Activated CD8-positive, alpha-beta T cell treated with anti-CD3 and anti-CD28 coated beads for 36 hours (primary cell): ENCODE measurements around the gene MISP3. TPM values are rescaled to one million over a fixed set of nuclear protein-coding genes. Genes with fewer than 3 reads are reported as not detected.
A peak's percentile ranks its signal among the peaks of the same experiment; 100 is the strongest.

Experiments
- ATAC-seq: fragments of 200-7000 bp; cut with Tn5 transposase; one replicate; pipeline ENCODE4 v1.10.0; 2021; ENCODE audit warnings: mild to moderate bottlenecking, moderate library complexity
- CTCF ChIA-PET: fragments of 350-600 bp; sonication (Branson Sonifier 250); formaldehyde crosslinking; loops from one replicate; lab custom pipeline; 2021; ENCODE audit warnings: antibody characterized with exemption; lab: Charles Lee
- POLR2A ChIA-PET: fragments of 350-600 bp; sonication (Branson Sonifier 250); formaldehyde crosslinking; loops from one replicate; lab custom pipeline; 2021; ENCODE audit warnings: antibody characterized with exemption; lab: Charles Lee
- DNase-seq: peaks from one replicate; pipeline ENCODE4 v3.0.0-alpha.2; 2020
- H3K27ac Mint-ChIP-seq: one replicate; pipeline ENCODE4 v1.8.0; 2021; ENCODE audit warnings: mild to moderate bottlenecking, mixed read lengths
- H3K27me3 Mint-ChIP-seq: one replicate; pipeline ENCODE4 v1.8.0; 2021; ENCODE audit warnings: mixed read lengths
- H3K36me3 Mint-ChIP-seq: one replicate; pipeline ENCODE4 v1.8.0; 2021; ENCODE audit warnings: low read depth, mixed read lengths
- H3K4me1 Mint-ChIP-seq: one replicate; pipeline ENCODE4 v1.8.0; 2021; ENCODE audit warnings: low read depth, mixed read lengths
- H3K4me3 Mint-ChIP-seq: one replicate; pipeline ENCODE4 v1.8.0; 2021; ENCODE audit warnings: mild to moderate bottlenecking, moderate library complexity, mixed read lengths
- H3K9me3 Mint-ChIP-seq: one replicate; pipeline ENCODE4 v1.8.0; 2021; ENCODE audit warnings: mixed read lengths
- intact Hi-C: fragments of 100-400 bp; cut with micrococcal nuclease; formaldehyde crosslinking; loops from one replicate; pipeline ENCODE4 v1.10.0; 2022
- total RNA-seq, 2 experiments: library from RNA; stranded (reverse); gene quantifications; one replicate each; pipeline ENCODE4 v1.2.3, GENCODE V29; 2021
- TF ChIP-seq, protein P1 (sequence below): fragments of 200-600 bp; IDR thresholded peaks from one replicate; pipeline ENCODE4 v1.8.0; 2022; ENCODE audit warnings: antibody characterized with exemption, mild to moderate bottlenecking

The MISP3 gene
- total RNA-seq, 2 experiments from 2014 or later: 1.4 to 1.5 TPM

DNA sequence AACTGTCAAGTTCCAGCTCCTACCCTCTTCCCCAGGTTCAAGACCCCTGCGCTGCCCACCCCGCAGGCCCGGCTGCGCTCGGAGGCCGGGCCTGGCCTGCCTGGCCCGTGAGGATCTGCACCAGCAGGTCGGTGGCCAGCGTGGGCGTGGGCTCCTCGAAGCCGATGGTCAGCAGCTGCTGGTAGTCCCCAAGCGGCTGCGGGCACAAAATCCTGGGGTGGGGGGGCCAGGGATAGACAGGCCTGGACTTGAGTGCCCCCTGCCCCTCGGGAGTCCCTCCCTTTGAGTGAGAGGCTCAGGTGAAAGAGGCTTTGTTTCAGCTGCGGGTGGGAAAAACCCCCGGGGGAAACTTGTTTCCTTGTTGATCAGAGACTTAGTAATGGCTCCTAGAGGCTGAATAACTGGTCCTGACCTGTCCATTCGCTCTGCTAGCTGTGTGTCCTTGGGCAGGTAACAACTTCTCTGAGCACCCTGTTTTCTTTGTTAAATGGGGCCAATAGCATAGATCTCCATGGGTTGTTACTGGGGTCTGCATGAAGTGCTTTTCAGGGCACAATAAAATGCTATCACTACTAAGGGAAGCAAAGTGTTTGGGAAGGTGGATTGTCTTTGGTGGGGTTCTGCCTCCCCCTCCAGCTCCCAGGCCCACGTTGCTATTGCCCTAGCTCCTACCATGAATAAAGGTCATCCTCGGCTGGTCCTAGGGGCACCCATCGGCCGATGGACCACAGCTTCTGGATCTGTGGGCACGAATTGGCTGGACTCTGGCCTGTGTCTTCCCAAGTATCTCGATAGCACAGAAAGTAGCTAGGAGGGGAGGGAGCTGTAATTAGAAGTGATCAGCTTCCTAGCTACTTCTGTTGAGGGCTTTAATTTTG lies 9.4 kb downstream of the MISP3 start:
- ChIA-PET POLR2A (interaction anchor here (0.8 to 1.8 kb wide), 6 partner anchors 10 to 83 kb away, joined by 3 to 7 read pairs (median 4); partner anchors contain the start of genes ASF1B and PRKACA), CTCF (interaction anchor here (1.0 to 4.4 kb wide), 6 partner anchors 9 to 266 kb away, joined by 3 to 30 read pairs (median 7); partner anchors contain the start of genes ASF1B and MISP3)
- no peaks in the 10 kb centered on the region for H3K27me3 Mint-ChIP-seq
- TF ChIP-seq, protein P1, sequence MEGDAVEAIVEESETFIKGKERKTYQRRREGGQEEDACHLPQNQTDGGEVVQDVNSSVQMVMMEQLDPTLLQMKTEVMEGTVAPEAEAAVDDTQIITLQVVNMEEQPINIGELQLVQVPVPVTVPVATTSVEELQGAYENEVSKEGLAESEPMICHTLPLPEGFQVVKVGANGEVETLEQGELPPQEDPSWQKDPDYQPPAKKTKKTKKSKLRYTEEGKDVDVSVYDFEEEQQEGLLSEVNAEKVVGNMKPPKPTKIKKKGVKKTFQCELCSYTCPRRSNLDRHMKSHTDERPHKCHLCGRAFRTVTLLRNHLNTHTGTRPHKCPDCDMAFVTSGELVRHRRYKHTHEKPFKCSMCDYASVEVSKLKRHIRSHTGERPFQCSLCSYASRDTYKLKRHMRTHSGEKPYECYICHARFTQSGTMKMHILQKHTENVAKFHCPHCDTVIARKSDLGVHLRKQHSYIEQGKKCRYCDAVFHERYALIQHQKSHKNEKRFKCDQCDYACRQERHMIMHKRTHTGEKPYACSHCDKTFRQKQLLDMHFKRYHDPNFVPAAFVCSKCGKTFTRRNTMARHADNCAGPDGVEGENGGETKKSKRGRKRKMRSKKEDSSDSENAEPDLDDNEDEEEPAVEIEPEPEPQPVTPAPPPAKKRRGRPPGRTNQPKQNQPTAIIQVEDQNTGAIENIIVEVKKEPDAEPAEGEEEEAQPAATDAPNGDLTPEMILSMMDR: no peak
- intact Hi-C loops: no loop called here
- H3K27ac Mint-ChIP-seq: peak overlapping the region; percentile 93
- ATAC-seq: no peak
- H3K9me3 Mint-ChIP-seq: no peaks in the 10 kb centered on the region
- H3K4me3 Mint-ChIP-seq: peak overlapping the region; percentile 96
- peaks cover 4% of the 10 kb centered on the region for H3K36me3 Mint-ChIP-seq
- DNase-seq: peak; percentile 68
- peaks cover 12% of the 10 kb centered on the region for H3K4me1 Mint-ChIP-seq

DNA sequence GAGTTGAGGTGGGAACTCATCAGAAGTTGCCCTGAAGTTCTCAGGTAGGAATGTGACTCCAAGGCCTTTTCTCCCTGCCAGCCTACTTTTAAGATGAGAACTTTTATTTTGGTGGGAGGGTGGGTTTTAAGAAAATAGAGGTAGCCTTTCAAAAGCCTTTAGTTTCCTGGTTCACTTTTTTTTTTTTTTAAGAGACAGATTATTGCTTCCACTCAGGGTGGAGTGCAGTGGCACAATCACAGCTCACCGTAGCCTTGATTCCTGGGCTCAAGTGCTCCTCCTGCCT lies 10.0 kb downstream of the MISP3 start:
- H3K27me3 Mint-ChIP-seq: no peaks in the 10 kb centered on the region

DNA sequence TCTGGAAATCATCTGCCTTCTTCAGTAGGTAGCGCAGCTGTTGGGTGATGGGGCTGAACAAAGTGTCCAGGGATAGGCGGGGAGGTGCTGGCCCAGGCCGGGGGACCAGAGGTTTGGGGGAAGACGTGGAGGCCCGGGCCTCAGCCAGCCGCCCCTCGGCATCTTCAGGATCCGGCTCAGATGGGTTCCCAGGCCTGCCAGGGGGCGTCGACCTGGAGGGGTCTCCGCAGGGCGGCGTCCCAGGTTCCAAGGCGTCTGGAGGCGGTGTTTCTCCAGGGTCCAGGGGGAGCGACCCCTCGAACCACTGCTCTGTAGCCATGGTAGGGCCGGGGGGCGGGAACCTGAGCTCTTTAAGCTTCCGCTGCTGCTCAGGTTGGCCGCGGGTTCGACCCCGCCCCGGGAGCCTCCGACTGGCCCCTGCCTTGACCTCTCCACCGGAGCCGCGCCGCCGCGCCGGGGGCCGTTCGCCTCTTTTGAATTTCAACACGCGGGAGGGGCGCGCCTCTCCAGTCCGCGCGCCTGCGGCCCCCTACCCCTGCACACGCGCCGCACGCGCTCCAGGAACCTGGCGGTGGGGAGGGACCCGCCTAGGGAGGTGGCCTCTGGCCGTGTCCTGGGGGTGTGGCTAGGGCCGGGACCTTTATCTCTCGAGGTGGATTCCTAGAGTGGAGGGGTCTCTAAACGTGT lies 12.9 kb downstream of the MISP3 start, which contains the start of gene C19orf67:
C19orf67 (minus strand) TSS at position 475 of the 687 bp plus-strand sequence; CDS start at position 319, 156 bp downstream.
- POLR2A ChIA-PET: no interaction called here
- DNase-seq (no peak), ATAC-seq (no peak)
- Mint-ChIP-seq H3K27me3 (no peaks in the 10 kb centered on the region), H3K4me1 (peaks cover 13% of the 10 kb centered on the region), H3K36me3 (peaks cover 21% of the 10 kb centered on the region), H3K27ac (peak within 1 kb of the TSS; percentile 46), H3K4me3 (no peak within 1 kb of the TSS), H3K9me3 (no peaks in the 10 kb centered on the region)
- intact Hi-C loops: no loop called here
- CTCF ChIA-PET: interaction anchor here (0.5 to 1.7 kb wide), 2 partner anchors 50 to 51 kb away, joined by 3 to 7 read pairs; partner anchors contain the start of gene ASF1B
- TF ChIP-seq, protein P1: no peak

More for the DNA sequence above, 10.0 kb downstream of the MISP3 start:
- Mint-ChIP-seq H3K27ac (peak overlapping the region; percentile 70), H3K4me3 (peak overlapping the region; percentile 96), H3K4me1 (peaks cover 12% of the 10 kb centered on the region), H3K36me3 (peaks cover 7% of the 10 kb centered on the region), H3K9me3 (no peaks in the 10 kb centered on the region)
- TF ChIP-seq, protein P1: no peak
- intact Hi-C loops: no loop called here
- ATAC-seq (no peak), DNase-seq (no peak)
- POLR2A ChIA-PET: interaction anchor here (1.3 to 1.8 kb wide), 2 partner anchors 9 to 21 kb away, joined by 3 to 7 read pairs; no protein-coding TSS in a partner anchor
- CTCF ChIA-PET: interaction anchor here (1.3 to 4.4 kb wide), 4 partner anchors 10 to 266 kb away, joined by 3 to 30 read pairs (median 12); partner anchors contain the start of gene MISP3

DNA sequence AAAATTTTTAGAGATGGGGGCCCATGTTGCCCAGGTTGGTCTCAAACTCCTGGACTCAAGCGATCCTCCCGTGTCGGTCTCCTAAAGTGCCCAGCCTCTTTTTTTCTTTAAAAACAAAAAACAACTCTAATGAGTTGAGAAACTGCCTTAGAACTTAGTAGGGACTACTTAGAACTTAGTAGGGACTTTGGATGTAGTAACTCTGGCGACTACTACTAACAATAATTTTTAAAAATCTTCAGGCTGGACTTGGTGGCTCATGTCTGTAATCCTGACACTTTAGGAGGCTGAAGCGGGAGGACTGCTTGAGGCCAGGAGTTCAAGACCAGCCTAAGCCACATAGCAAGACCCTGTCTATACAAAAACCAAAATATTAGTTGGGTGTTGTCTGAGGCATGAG lies 13.5 kb downstream of the MISP3 start:
- no peak overlapping the region for H3K27ac Mint-ChIP-seq
- no peaks in the 10 kb centered on the region for H3K9me3 Mint-ChIP-seq
- ChIA-PET POLR2A (no interaction called here), CTCF (interaction anchor here (0.5 to 4.3 kb wide), 2 partner anchors 14 to 49 kb away, joined by 3 to 16 read pairs; partner anchors contain the start of gene MISP3)
- no peaks in the 10 kb centered on the region for H3K27me3 Mint-ChIP-seq
- TF ChIP-seq, protein P1: no peak
- H3K4me1 Mint-ChIP-seq: peaks cover 11% of the 10 kb centered on the region
- ATAC-seq: no peak
- DNase-seq: no peak
- peaks cover 21% of the 10 kb centered on the region for H3K36me3 Mint-ChIP-seq
- intact Hi-C loops: no loop called here
- no peak overlapping the region for H3K4me3 Mint-ChIP-seq
